SK-N-SH treated with all-trans-retinoic acid at 6 μM for 48 hours (cell line): Measurements from ENCODE around the gene GLS.

Experiments used
- ATAC-seq: fragments of 200-7000 bp; cut with Tn5 transposase; 3 replicates; pipeline ENCODE4 v1.9.1; 2020; ENCODE audit warnings: mild to moderate bottlenecking, moderate library complexity
- ARNTL ChIP-seq: fragments of 450-650 bp; formaldehyde crosslinking; IDR thresholded peaks from 2 replicates; pipeline ENCODE4 v1.5.0; 2020; ENCODE audit warnings: low read depth, mild to moderate bottlenecking, moderate library complexity, borderline replicate concordance
- BACH2 ChIP-seq: fragments of 250-450 bp; sonication (Bioruptor Pico); IDR thresholded peaks from 2 replicates; pipeline ENCODE4 v1.9.0; 2021; ENCODE audit warnings: mild to moderate bottlenecking, borderline replicate concordance
- CREB5 ChIP-seq: fragments of 250-450 bp; sonication (Bioruptor Pico); IDR thresholded peaks from 2 replicates; pipeline ENCODE4 v1.5.1; 2020; ENCODE audit warnings: low read depth, mild to moderate bottlenecking, moderate library complexity
- CSDC2 ChIP-seq: fragments of 250-450 bp; sonication (Bioruptor Pico); IDR thresholded peaks from 2 replicates; pipeline ENCODE4 v1.5.0; 2020; ENCODE audit warnings: mild to moderate bottlenecking, moderate library complexity
- CSRNP3 ChIP-seq: fragments of 250-450 bp; sonication (Bioruptor Pico); IDR thresholded peaks from 2 replicates; pipeline ENCODE4 v1.5.1; 2021; ENCODE audit warnings: mild to moderate bottlenecking, moderate library complexity
- GLIS3 ChIP-seq: fragments of 250-450 bp; sonication (Bioruptor Pico); IDR thresholded peaks from 2 replicates; pipeline ENCODE4 v1.5.0; 2020; ENCODE audit warnings: mild to moderate bottlenecking, moderate library complexity
- ISL1 ChIP-seq: fragments of 250-450 bp; sonication (Bioruptor Pico); IDR thresholded peaks from 2 replicates; pipeline ENCODE4 v2.1.2; 2022; ENCODE audit warnings: mild to moderate bottlenecking, moderate library complexity
- OSR1 ChIP-seq: fragments of 250-450 bp; sonication (Bioruptor Pico); IDR thresholded peaks from 2 replicates; pipeline ENCODE4 v1.8.0; 2022; ENCODE audit warnings: moderate library complexity, mild to moderate bottlenecking, inconsistent platforms
- PATZ1 ChIP-seq: fragments of 250-450 bp; sonication (Bioruptor Pico); IDR thresholded peaks from 2 replicates; pipeline ENCODE4 v1.8.0; 2020; ENCODE audit warnings: mild to moderate bottlenecking, moderate library complexity, borderline replicate concordance
- POU6F1 ChIP-seq: fragments of 250-450 bp; sonication (Bioruptor Pico); IDR thresholded peaks from 2 replicates; pipeline ENCODE4 v1.8.0; 2021; ENCODE audit warnings: low read depth, mild to moderate bottlenecking, moderate library complexity, borderline replicate concordance
- PPARA ChIP-seq: fragments of 250-450 bp; sonication (Bioruptor Pico); IDR thresholded peaks from 2 replicates; pipeline ENCODE4 v1.5.0; 2020; ENCODE audit warnings: mild to moderate bottlenecking, borderline replicate concordance
- SNAI2 ChIP-seq: fragments of 250-450 bp; sonication (Bioruptor Pico); IDR thresholded peaks from 2 replicates; pipeline ENCODE4 v1.5.0; 2020; ENCODE audit warnings: mild to moderate bottlenecking, moderate library complexity
- TCF4 ChIP-seq: fragments of 250-450 bp; sonication (Bioruptor Pico); IDR thresholded peaks from 2 replicates; pipeline ENCODE4 v1.8.0; 2021; ENCODE audit warnings: mild to moderate bottlenecking, moderate library complexity, borderline replicate concordance
- TOX ChIP-seq: fragments of 250-450 bp; sonication (Bioruptor Pico); IDR thresholded peaks from 2 replicates; pipeline ENCODE4 v1.8.0; 2021; ENCODE audit warnings: mild to moderate bottlenecking, moderate library complexity, borderline replicate concordance
- TSHZ2 ChIP-seq: fragments of 250-450 bp; sonication (Bioruptor Pico); IDR thresholded peaks from 2 replicates; pipeline ENCODE4 v1.5.0; 2020; ENCODE audit warnings: mild to moderate bottlenecking, moderate library complexity
- ZC3H10 ChIP-seq: fragments of 250-450 bp; sonication (Bioruptor Pico); IDR thresholded peaks from 2 replicates; pipeline ENCODE4 v1.5.1; 2021; ENCODE audit warnings: mild to moderate bottlenecking, moderate library complexity
- ZFP3 ChIP-seq: fragments of 250-450 bp; sonication (Bioruptor Pico); IDR thresholded peaks from 2 replicates; pipeline ENCODE4 v1.5.0; 2020; ENCODE audit warnings: mild to moderate bottlenecking, moderate library complexity
- ZFP30 ChIP-seq: fragments of 450-650 bp; formaldehyde crosslinking; IDR thresholded peaks from 2 replicates; pipeline ENCODE4 v1.5.0; 2022; ENCODE audit warnings: mild to moderate bottlenecking, moderate library complexity
- ZNF565 ChIP-seq: fragments of 450-650 bp; formaldehyde crosslinking; conservative IDR thresholded peaks from 2 replicates; pipeline ENCODE4 v1.5.0; 2020; ENCODE audit warnings: low read depth, mild to moderate bottlenecking, moderate library complexity
- ZNF70 ChIP-seq: fragments of 450-650 bp; formaldehyde crosslinking; IDR thresholded peaks from 2 replicates; pipeline ENCODE4 v1.5.0; 2020; ENCODE audit warnings: mild to moderate bottlenecking, moderate library complexity
- ZNF8 ChIP-seq: fragments of 450-650 bp; formaldehyde crosslinking; IDR thresholded peaks from 2 replicates; pipeline ENCODE4 v1.5.0; 2020; ENCODE audit warnings: mild to moderate bottlenecking, moderate library complexity

GLS gene

GRCh38 chr2:190887089-190887488, 6.5 kb downstream of the GLS start:
- no peak for ATAC-seq
- no peak for TF ChIP-seq ZFP3 (CRISPR knock-in tag)
- TF ChIP-seq TCF4 (CRISPR knock-in tag): no peak
- no peak; the same call in 1 of the 2 replicates for TF ChIP-seq ISL1
- no peak for TF ChIP-seq TSHZ2
- TF ChIP-seq CSDC2: no peak
- no peak for TF ChIP-seq ZNF70 (CRISPR knock-in tag)
- TF ChIP-seq PATZ1 (CRISPR knock-in tag): no peak
- no peak for TF ChIP-seq ZNF565 (CRISPR knock-in tag)
- no peak for TF ChIP-seq POU6F1 (CRISPR knock-in tag)

- TF ChIP-seq CSRNP3 (CRISPR knock-in tag) (no peak), TOX (no peak), PPARA (CRISPR knock-in tag) (no peak), ISL1 (no peak), PATZ1 (CRISPR knock-in tag) (no peak), ZNF565 (CRISPR knock-in tag) (no peak), ZNF70 (CRISPR knock-in tag) (no peak; the same call in 1 of the 2 replicates), ZFP30 (CRISPR knock-in tag) (no peak)
- no peak for ATAC-seq
Measured at GRCh38 chr2:190888449-190888848, 7.8 kb downstream of the GLS start.

- no peak for ATAC-seq
- TF ChIP-seq ZC3H10 (CRISPR knock-in tag) (no peak), ISL1 (no peak), BACH2 (CRISPR knock-in tag) (no peak), PATZ1 (CRISPR knock-in tag) (no peak), CREB5 (CRISPR knock-in tag) (no peak), ZNF565 (CRISPR knock-in tag) (no peak), ZFP30 (CRISPR knock-in tag) (no peak), SNAI2 (CRISPR knock-in tag) (no peak), CSRNP3 (CRISPR knock-in tag) (no peak), ZNF70 (CRISPR knock-in tag) (no peak), GLIS3 (no peak), ARNTL (no peak), TOX (no peak), ZNF8 (CRISPR knock-in tag) (no peak), OSR1 (CRISPR knock-in tag) (no peak)
Measured at GRCh38 chr2:190889175-190889943, 8.7 kb downstream of the GLS start.
